DMS53 treated with DMSO at 0.1 percent for 48 hours (cell line): Measurements from ENCODE around the gene TRIM7.
"Not testable (repeated sequence)": the region's sequence is repeated elsewhere in the genome, so short reads cannot be mapped to it uniquely, and the experiment has no call there.

ENCODE experiments used
- DNase-seq: peaks from one replicate; lab custom pipeline; 2025; ENCODE audit not compliant: unreplicated experiment; lab: John Stamatoyannopoulos, UW

Gene TRIM7

GRCh38 chr5:181194489-181195248 is 10.3 kb downstream of the TRIM7 start:
- DNase-seq: no peak

GRCh38 chr5:181193656-181194055 is 11.3 kb downstream of the TRIM7 start:
- DNase-seq: no peak

GRCh38 chr5:181192337-181193046 is 12.5 kb downstream of the TRIM7 start:
- no peak for DNase-seq

GRCh38 chr5:181191526-181192336 is 13.3 kb downstream of the TRIM7 start:
- DNase-seq: no peak

DNA sequence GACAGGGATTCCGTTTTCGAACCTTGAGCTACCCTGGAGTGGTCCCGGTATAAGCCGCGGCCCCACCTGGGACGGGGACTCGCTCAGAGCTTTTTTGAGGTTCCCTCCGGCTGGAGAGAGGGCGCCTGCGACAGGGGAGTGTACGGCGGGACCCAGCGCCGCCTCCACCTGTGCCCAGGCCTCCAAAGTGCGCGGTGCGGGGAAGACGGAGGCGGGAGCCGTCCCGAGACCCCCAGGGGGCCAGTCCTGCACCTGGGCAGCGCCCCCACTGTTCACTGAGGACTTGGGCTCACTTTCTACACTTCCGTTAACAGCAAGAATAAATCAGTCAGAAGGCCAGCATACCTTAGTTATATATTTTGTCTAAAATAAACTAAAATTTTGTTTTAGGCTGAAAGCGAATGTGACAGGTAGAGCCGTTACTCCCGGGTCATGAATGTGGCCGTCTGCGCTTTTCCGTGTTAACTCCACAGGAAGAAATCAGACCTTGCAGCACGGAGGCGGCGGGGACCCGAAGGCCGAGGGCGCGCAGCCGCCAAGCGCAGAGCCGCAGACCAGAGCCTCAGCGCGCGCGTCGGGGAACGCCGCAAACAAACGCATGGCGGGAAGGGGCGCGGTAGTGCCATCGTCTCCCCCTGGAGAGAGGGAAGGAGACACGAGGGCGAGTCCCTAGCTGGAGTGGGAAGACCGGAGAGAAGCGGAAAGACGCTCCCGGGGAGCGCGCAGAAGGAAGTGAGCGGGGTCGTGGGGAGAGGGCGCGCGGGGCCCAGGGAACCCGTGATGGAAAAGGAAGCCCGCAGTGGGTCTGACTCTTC is 14.1 kb downstream of the TRIM7 start:
- DNase-seq: no peak

DNA sequence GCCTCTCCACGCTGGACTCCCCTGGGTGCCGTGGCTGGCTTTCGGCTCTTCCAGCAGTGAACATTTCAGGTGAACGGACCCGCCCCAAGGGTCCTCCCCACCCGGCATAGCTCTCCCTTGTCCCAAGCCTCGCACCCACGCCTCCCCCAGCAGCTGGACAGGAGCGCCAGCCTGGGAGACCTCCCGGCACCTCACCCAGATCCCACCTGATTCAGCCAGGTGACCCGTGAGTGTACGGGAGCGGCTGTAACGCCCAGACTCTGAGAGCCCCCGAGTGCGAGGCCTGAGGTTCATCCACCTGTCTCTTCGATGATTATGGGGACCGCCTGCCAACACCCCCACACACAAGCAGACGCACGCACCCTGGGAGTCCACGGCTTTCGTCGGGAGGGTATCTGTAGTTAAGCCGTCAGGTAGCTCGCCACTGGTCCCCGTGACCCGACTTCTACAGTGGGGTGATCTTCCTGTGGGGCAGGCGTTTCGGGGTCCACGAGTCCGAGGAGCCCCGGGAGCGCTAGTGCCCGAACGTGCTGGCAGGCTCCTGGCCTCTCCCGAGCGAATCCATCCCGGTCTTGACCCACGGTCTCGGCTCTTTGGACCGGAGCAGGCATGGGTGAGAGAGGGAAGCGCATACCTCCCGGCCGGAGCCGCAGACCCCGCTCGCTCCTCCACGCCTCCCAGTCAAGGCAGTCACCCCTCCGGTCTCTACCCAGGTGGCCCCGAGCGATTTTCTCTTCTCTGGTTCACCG is 14.9 kb downstream of the TRIM7 start:
- no peak for DNase-seq

DNA sequence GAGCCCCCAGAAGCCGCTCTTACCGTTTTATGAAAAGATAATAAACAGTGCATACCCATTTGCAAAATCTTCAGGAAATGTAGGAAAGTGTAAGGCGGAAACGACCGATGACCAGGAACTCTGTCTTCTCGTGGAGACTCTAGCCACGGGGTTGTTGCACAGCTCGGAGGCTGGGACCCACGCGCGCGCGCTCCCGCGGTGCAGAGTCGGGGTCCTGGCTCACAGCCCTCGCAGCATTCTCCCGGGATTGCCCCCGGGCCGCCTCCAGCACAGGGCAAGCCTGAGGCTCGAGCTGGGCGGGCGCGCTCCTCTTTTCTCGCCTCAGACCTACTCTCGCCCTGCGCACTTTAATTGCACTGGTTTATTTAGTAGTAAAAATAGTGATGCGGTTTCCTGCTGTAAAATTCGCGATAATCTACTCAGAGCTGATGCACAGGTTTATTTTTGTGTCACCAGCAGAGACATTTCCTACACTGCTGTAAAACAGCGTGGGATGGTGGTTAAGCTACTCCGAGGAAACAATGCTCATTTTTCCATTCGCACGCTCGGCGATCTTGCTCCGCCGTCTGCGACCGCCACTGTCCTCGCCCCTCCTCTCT is 15.5 kb downstream of the TRIM7 start:
- DNase-seq: no peak

GRCh38 chr5:181188700-181189362 is 16.2 kb downstream of the TRIM7 start:
- no peak for DNase-seq

- DNase-seq: no peak
These were observed 17.3 kb downstream of the TRIM7 start for GRCh38 chr5:181187500-181188213.

GRCh38 chr5:181186986-181187499 is 18.0 kb downstream of the TRIM7 start:
- DNase-seq: no peak

- no peak for DNase-seq
These were observed 19.0 kb downstream of the TRIM7 start for GRCh38 chr5:181186022-181186421.

DNA sequence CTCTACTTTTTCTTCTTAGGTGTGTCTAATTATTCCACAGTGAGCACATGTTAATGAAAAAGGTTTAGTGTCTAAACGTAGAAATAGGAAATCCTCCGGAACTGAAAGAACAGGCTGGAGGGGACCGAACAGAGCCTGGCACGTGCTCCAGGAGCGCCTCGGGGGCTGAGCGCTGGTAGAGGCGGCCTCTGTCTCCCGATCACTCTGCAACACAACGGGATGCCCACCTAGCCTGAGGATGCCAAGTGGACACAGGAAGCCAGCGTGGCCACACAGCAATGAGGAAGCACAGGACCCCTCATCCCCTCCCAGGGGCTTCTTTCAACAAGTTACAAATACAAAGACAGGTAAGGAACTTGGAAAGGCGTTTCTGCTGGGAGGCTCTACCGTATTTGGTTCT is 19.4 kb downstream of the TRIM7 start:
- DNase-seq: no peak

DNA sequence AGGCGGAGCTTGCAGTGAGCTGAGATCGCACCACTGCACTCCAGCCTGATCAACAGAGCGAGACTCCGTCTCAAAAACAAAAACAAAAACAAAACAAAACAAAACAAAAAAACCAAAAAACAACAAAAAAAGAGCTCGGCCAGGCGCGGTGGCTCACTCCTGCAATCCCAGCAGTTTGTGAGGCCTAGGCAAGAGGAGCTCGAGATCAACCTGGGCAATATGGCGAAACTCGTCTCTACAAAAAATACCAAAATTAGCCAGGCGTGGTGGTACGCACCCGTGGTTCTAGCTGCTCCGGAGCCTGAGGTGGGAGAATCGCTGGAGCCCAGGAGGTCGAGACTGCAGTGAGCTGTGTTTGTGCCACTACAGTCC is 20.2 kb downstream of the TRIM7 start:
- DNase-seq: no peak

- DNase-seq: no peak
These were observed 22.3 kb downstream of the TRIM7 start for GRCh38 chr5:181182651-181183050.

- no peak for DNase-seq
These were observed 23.1 kb downstream of the TRIM7 start for GRCh38 chr5:181181650-181182565.

- DNase-seq: not testable (repeated sequence)
These were observed 27.4 kb downstream of the TRIM7 start for GRCh38 chr5:181177559-181177958.

- DNase-seq: no peak
These were observed 28.6 kb downstream of the TRIM7 start for GRCh38 chr5:181176254-181176952.
